OCI-LY1 (cell line): ENCODE results near the gene NUAK1.

Experiments used
- EZH2 ChIP-seq: fragments of 200-600 bp; sonication (generic), shearing (Covaris generic); IDR thresholded peaks from 2 replicates; pipeline ENCODE4 v1.8.0; 2017; ENCODE audit warnings: borderline replicate concordance, mixed run types, mild to moderate bottlenecking, antibody characterized with exemption, low read length, moderate library complexity, mixed read lengths
- TF ChIP-seq, protein P1 (sequence below): fragments of 200-600 bp; sonication (generic), shearing (Covaris generic); IDR thresholded peaks from 2 replicates; pipeline ENCODE4 v1.5.1; 2017; ENCODE audit warnings: mild to moderate bottlenecking, antibody characterized with exemption, low read length, moderate library complexity, mixed read lengths

DNA sequence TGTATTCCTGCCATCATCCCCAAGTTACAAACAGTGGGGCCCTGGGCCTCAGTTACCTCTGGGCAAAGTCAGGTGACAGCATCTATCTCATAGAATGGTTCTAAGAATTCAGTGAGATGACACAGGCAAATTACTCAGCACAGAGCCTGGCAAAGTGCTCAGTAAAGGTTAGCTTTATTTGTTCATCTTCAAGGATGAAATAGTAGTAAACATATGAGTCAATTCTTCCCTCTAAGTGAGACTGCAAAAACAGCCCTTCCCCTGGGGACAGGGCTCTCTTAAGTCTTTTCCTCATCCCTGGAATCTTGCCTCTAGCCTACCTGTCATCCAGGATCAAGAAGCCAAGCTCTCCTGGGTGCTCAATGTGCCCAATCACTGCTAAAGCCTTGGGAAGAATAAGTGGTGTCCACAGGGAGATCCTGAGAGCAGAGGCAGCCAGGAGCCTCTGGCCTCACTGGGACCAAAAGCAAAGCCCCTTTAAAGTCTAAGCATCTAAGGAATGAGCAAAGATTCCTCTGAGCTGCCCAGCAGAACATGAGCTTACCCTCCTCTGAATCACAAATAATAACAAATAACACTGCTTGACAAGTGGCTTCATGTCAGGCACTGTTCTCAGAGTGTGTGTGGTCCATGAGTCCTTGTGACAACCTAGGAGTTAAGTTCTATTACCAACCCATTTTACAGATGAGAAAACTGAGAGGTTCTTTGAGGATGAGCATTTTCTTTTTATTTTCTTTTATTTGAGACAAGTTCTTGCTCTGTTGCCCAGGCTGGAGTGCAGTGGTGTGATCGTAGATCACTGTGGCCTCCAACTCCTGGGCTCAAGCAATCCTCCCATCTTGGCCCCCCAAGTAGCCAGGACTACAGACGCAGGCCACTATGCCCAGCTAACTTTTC, 12.1 kb downstream of the NUAK1 start:
- no peak for TF ChIP-seq EZH2
- TF ChIP-seq, protein P1, sequence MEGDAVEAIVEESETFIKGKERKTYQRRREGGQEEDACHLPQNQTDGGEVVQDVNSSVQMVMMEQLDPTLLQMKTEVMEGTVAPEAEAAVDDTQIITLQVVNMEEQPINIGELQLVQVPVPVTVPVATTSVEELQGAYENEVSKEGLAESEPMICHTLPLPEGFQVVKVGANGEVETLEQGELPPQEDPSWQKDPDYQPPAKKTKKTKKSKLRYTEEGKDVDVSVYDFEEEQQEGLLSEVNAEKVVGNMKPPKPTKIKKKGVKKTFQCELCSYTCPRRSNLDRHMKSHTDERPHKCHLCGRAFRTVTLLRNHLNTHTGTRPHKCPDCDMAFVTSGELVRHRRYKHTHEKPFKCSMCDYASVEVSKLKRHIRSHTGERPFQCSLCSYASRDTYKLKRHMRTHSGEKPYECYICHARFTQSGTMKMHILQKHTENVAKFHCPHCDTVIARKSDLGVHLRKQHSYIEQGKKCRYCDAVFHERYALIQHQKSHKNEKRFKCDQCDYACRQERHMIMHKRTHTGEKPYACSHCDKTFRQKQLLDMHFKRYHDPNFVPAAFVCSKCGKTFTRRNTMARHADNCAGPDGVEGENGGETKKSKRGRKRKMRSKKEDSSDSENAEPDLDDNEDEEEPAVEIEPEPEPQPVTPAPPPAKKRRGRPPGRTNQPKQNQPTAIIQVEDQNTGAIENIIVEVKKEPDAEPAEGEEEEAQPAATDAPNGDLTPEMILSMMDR = no peak
